Activated CD4-positive, alpha-beta memory T cell treated with anti-CD3 and anti-CD28 coated beads, Interleukin-2, amount 10 ng/mL, durations not matched to agents 7 days and 5 days (primary cell): ENCODE measurements around the gene SOX11. TPM values are rescaled to one million over a fixed set of nuclear protein-coding genes. Genes with fewer than 3 reads are reported as not detected.

Experiments
- CTCF ChIA-PET: fragments of 350-600 bp; sonication (Branson Sonifier 250); formaldehyde crosslinking; loops from one replicate; lab custom pipeline; 2021; ENCODE audit warnings: antibody characterized with exemption, inconsistent platforms; lab: Charles Lee
- POLR2A ChIA-PET: fragments of 350-600 bp; sonication (Branson Sonifier 250); formaldehyde crosslinking; loops from one replicate; lab custom pipeline; 2021; ENCODE audit warnings: antibody characterized with exemption; lab: Charles Lee
- DNase-seq: peaks from one replicate; pipeline ENCODE4 v3.0.0-alpha.2; 2020
- H3K27ac Mint-ChIP-seq: one replicate; pipeline ENCODE4 v1.8.0; 2021; ENCODE audit warnings: mild to moderate bottlenecking, mixed read lengths
- H3K27me3 Mint-ChIP-seq: one replicate; pipeline ENCODE4 v1.8.0; 2021; ENCODE audit warnings: mixed read lengths
- H3K36me3 Mint-ChIP-seq: one replicate; pipeline ENCODE4 v1.8.0; 2021; ENCODE audit warnings: low read depth, mixed read lengths
- H3K4me1 Mint-ChIP-seq: one replicate; pipeline ENCODE4 v1.8.0; 2021; ENCODE audit warnings: mixed read lengths
- H3K4me3 Mint-ChIP-seq: one replicate; pipeline ENCODE4 v1.8.0; 2021; ENCODE audit warnings: mild to moderate bottlenecking, mixed read lengths
- H3K9me3 Mint-ChIP-seq: one replicate; pipeline ENCODE4 v1.8.0; 2021; ENCODE audit warnings: mixed read lengths
- total RNA-seq, 2 experiments: library from RNA; stranded (reverse); gene quantifications; one replicate each; pipeline ENCODE4 v1.2.3, GENCODE V29; 2021

SOX11 gene
- total RNA-seq, 2 experiments from 2014 or later = not detected

GRCh38 chr2:5677133-5677532, 15.1 kb upstream of the SOX11 start:
- Mint-ChIP-seq H3K4me1 (no peaks in the 10 kb centered on the region), H3K36me3 (no peaks in the 10 kb centered on the region), H3K4me3 (no peak overlapping the region), H3K9me3 (no peaks in the 10 kb centered on the region), H3K27me3 (peaks cover 13% of the 10 kb centered on the region), H3K27ac (no peak overlapping the region)
- no peak for DNase-seq
- CTCF ChIA-PET = no interaction called here
- POLR2A ChIA-PET = no interaction called here

- POLR2A ChIA-PET = no interaction called here
Measured at GRCh38 chr2:5683471-5683870, 8.7 kb upstream of the SOX11 start.

GRCh38 chr2:5685225-5685624, 7.0 kb upstream of the SOX11 start:
- H3K4me1 Mint-ChIP-seq = no peaks in the 10 kb centered on the region
- H3K4me3 Mint-ChIP-seq = no peak overlapping the region
- peaks cover 3% of the 10 kb centered on the region for H3K9me3 Mint-ChIP-seq

More at GRCh38 chr2:5683471-5683870, 8.7 kb upstream of the SOX11 start:
- no peaks in the 10 kb centered on the region for H3K27me3 Mint-ChIP-seq
- CTCF ChIA-PET = no interaction called here
- H3K9me3 Mint-ChIP-seq = peaks cover 3% of the 10 kb centered on the region
- H3K4me1 Mint-ChIP-seq = no peaks in the 10 kb centered on the region
- H3K4me3 Mint-ChIP-seq = no peak overlapping the region
- no peak for DNase-seq
- no peak overlapping the region for H3K27ac Mint-ChIP-seq
- no peaks in the 10 kb centered on the region for H3K36me3 Mint-ChIP-seq

GRCh38 chr2:5686068-5686467, 6.1 kb upstream of the SOX11 start:
- POLR2A ChIA-PET = no interaction called here
- Mint-ChIP-seq H3K4me1 (peaks cover 4% of the 10 kb centered on the region), H3K27me3 (peaks cover 14% of the 10 kb centered on the region), H3K9me3 (peaks cover 3% of the 10 kb centered on the region), H3K36me3 (peaks cover 9% of the 10 kb centered on the region), H3K27ac (no peak overlapping the region), H3K4me3 (no peak overlapping the region)
- DNase-seq = no peak
- CTCF ChIA-PET = no interaction called here

More at GRCh38 chr2:5685225-5685624, 7.0 kb upstream of the SOX11 start:
- no peak overlapping the region for H3K27ac Mint-ChIP-seq
- CTCF ChIA-PET = no interaction called here
- H3K27me3 Mint-ChIP-seq = peaks cover 6% of the 10 kb centered on the region
- H3K36me3 Mint-ChIP-seq = peaks cover 2% of the 10 kb centered on the region
- DNase-seq = no peak
- POLR2A ChIA-PET = no interaction called here

GRCh38 chr2:5686536-5686935, 5.6 kb upstream of the SOX11 start:
- Mint-ChIP-seq H3K4me3 (no peak overlapping the region), H3K27ac (no peak overlapping the region), H3K9me3 (peaks cover 3% of the 10 kb centered on the region), H3K4me1 (peaks cover 5% of the 10 kb centered on the region), H3K27me3 (peaks cover 16% of the 10 kb centered on the region), H3K36me3 (peaks cover 9% of the 10 kb centered on the region)
- DNase-seq = no peak
- ChIA-PET CTCF (no interaction called here), POLR2A (no interaction called here)

- Mint-ChIP-seq H3K36me3 (peaks cover 14% of the 10 kb centered on the region), H3K27ac (no peak overlapping the region), H3K4me1 (peaks cover 9% of the 10 kb centered on the region), H3K27me3 (peaks cover 35% of the 10 kb centered on the region), H3K4me3 (no peak overlapping the region), H3K9me3 (no peaks in the 10 kb centered on the region)
- POLR2A ChIA-PET = no interaction called here
- no peak for DNase-seq
- CTCF ChIA-PET = no interaction called here
Measured at GRCh38 chr2:5689750-5690149, 2.4 kb upstream of the SOX11 start.

- CTCF ChIA-PET = no interaction called here
Measured at GRCh38 chr2:5690286-5690685, 1.9 kb upstream of the SOX11 start.

GRCh38 chr2:5690718-5691220, 1.4 kb upstream of the SOX11 start:
- no peak overlapping the region for H3K4me3 Mint-ChIP-seq
- CTCF ChIA-PET = no interaction called here

More at GRCh38 chr2:5690286-5690685, 1.9 kb upstream of the SOX11 start:
- peaks cover 9% of the 10 kb centered on the region for H3K4me1 Mint-ChIP-seq
- H3K9me3 Mint-ChIP-seq = no peaks in the 10 kb centered on the region
- H3K36me3 Mint-ChIP-seq = peaks cover 14% of the 10 kb centered on the region
- no peak overlapping the region for H3K4me3 Mint-ChIP-seq
- peaks cover 38% of the 10 kb centered on the region for H3K27me3 Mint-ChIP-seq
- POLR2A ChIA-PET = no interaction called here
- H3K27ac Mint-ChIP-seq = no peak overlapping the region
- DNase-seq = no peak

GRCh38 chr2:5691221-5691984, 781 bp upstream of the SOX11 start:
- DNase-seq = no peak
- ChIA-PET POLR2A (no interaction called here), CTCF (no interaction called here)
- Mint-ChIP-seq H3K4me3 (no peak overlapping the region), H3K9me3 (no peaks in the 10 kb centered on the region), H3K4me1 (peaks cover 12% of the 10 kb centered on the region), H3K27ac (no peak overlapping the region), H3K36me3 (peaks cover 16% of the 10 kb centered on the region), H3K27me3 (peaks cover 45% of the 10 kb centered on the region)

More at GRCh38 chr2:5690718-5691220, 1.4 kb upstream of the SOX11 start:
- no peaks in the 10 kb centered on the region for H3K9me3 Mint-ChIP-seq
- peaks cover 14% of the 10 kb centered on the region for H3K36me3 Mint-ChIP-seq
- H3K4me1 Mint-ChIP-seq = peaks cover 9% of the 10 kb centered on the region
- peaks cover 42% of the 10 kb centered on the region for H3K27me3 Mint-ChIP-seq
- POLR2A ChIA-PET = no interaction called here
- DNase-seq = no peak
- no peak overlapping the region for H3K27ac Mint-ChIP-seq

- Mint-ChIP-seq H3K4me1 (peaks cover 12% of the 10 kb centered on the region), H3K4me3 (no peak overlapping the region), H3K9me3 (no peaks in the 10 kb centered on the region), H3K36me3 (peaks cover 16% of the 10 kb centered on the region), H3K27ac (no peak overlapping the region), H3K27me3 (peaks cover 51% of the 10 kb centered on the region)
- CTCF ChIA-PET = no interaction called here
- DNase-seq = no peak
- POLR2A ChIA-PET = no interaction called here
Measured at GRCh38 chr2:5692561-5693286, 540 bp downstream of the SOX11 start.

GRCh38 chr2:5693287-5694201, 1.4 kb downstream of the SOX11 start:
- Mint-ChIP-seq H3K27ac (peak overlapping the region; percentile 50), H3K27me3 (peaks cover 57% of the 10 kb centered on the region), H3K9me3 (no peaks in the 10 kb centered on the region), H3K4me1 (peaks cover 12% of the 10 kb centered on the region), H3K36me3 (peaks cover 16% of the 10 kb centered on the region), H3K4me3 (peak overlapping the region; percentile 52)
- ChIA-PET POLR2A (no interaction called here), CTCF (no interaction called here)
- no peak for DNase-seq

GRCh38 chr2:5694306-5694705, 2.1 kb downstream of the SOX11 start:
- H3K9me3 Mint-ChIP-seq = no peaks in the 10 kb centered on the region
- H3K27me3 Mint-ChIP-seq = peaks cover 57% of the 10 kb centered on the region
- H3K27ac Mint-ChIP-seq = no peak overlapping the region
- DNase-seq = no peak
- H3K4me1 Mint-ChIP-seq = peaks cover 12% of the 10 kb centered on the region
- POLR2A ChIA-PET = no interaction called here
- CTCF ChIA-PET = no interaction called here
- H3K4me3 Mint-ChIP-seq = peak overlapping the region; percentile 52
- H3K36me3 Mint-ChIP-seq = peaks cover 16% of the 10 kb centered on the region
